CD4-positive, alpha-beta T cell (primary cell): ENCODE data around the gene RXRA. TPM values are rescaled to one million over a fixed set of nuclear protein-coding genes. Genes with fewer than 3 reads are reported as not detected.

Experiments used
- ATAC-seq: fragments of 200-7000 bp; cut with Tn5 transposase; one replicate; pipeline ENCODE4 v1.10.0; 2022; ENCODE audit warnings: mild to moderate bottlenecking; ENCODE audit not compliant: poor library complexity
- CTCF ChIA-PET: fragments of 350-600 bp; sonication (Branson Sonifier 250); formaldehyde crosslinking; loops from one replicate; lab custom pipeline; 2021; ENCODE audit warnings: antibody characterized with exemption, inconsistent platforms; lab: Charles Lee
- POLR2A ChIA-PET: fragments of 350-600 bp; sonication (Branson Sonifier 250); formaldehyde crosslinking; loops from one replicate; lab custom pipeline; 2021; ENCODE audit warnings: antibody characterized with exemption, inconsistent platforms; lab: Charles Lee
- DNase-seq, 14 experiments: peaks; one replicate each; pipeline ENCODE4 v3.0.0-alpha.2; 2013 to 2020; ENCODE audit warnings: mixed read lengths in 2 of 14
- H3K27ac ChIP-seq, 2 donors: one replicate each; pipeline versions ENCODE4 v1.5.1 to v1.7.0; 2013; ENCODE audit warnings: low read length in 2 of 2, low read depth in 1 of 2, mild to moderate bottlenecking in 1 of 2
- H3K27me3 ChIP-seq, 2 experiments: 1 replicate in 1 of 2; 2 replicates in 1 of 2; pipeline versions ENCODE4 v1.6.1 to v1.7.0; 2013; ENCODE audit warnings: low read length in 2 of 2, control low read depth in 1 of 2, mild to moderate bottlenecking in 1 of 2, moderate library complexity in 1 of 2; ENCODE audit not compliant: insufficient read depth in 2 of 2, control insufficient read depth in 1 of 2
- H3K36me3 ChIP-seq: one replicate; pipeline ENCODE4 v1.6.1; 2013; ENCODE audit warnings: low read length, control low read depth; ENCODE audit not compliant: insufficient read depth
- H3K4me1 ChIP-seq: one replicate; pipeline ENCODE4 v1.6.1; 2013; ENCODE audit warnings: low read length, control low read depth; ENCODE audit not compliant: insufficient read depth
- H3K4me3 ChIP-seq: one replicate; pipeline ENCODE4 v1.5.1; 2013; ENCODE audit warnings: mild to moderate bottlenecking, low read length, moderate library complexity
- H3K9me3 ChIP-seq, 2 experiments: 1 replicate in 1 of 2; 2 replicates in 1 of 2; pipeline versions ENCODE4 v1.6.1 to v1.7.0; 2013; ENCODE audit warnings: low read length in 2 of 2, mild to moderate bottlenecking in 2 of 2, control low read depth in 1 of 2, moderate library complexity in 1 of 2; ENCODE audit not compliant: control insufficient read depth in 1 of 2, insufficient read depth in 1 of 2
- H3K27ac Mint-ChIP-seq: one replicate; pipeline ENCODE4 v1.8.0; 2020; ENCODE audit warnings: mixed read lengths
- H3K27me3 Mint-ChIP-seq: one replicate; pipeline ENCODE4 v1.8.0; 2021; ENCODE audit warnings: mixed read lengths
- H3K36me3 Mint-ChIP-seq: one replicate; pipeline ENCODE4 v1.8.0; 2021; ENCODE audit warnings: low read depth, mixed read lengths
- H3K4me1 Mint-ChIP-seq: one replicate; pipeline ENCODE4 v1.8.0; 2021; ENCODE audit warnings: low read depth, mixed read lengths
- H3K4me3 Mint-ChIP-seq: one replicate; pipeline ENCODE4 v1.8.0; 2020; ENCODE audit warnings: mild to moderate bottlenecking, mixed read lengths
- H3K9me3 Mint-ChIP-seq: one replicate; pipeline ENCODE4 v1.8.0; 2020; ENCODE audit warnings: mixed read lengths
- CTCF ChIP-seq: fragments of 200-600 bp; IDR thresholded peaks from one replicate; pipeline ENCODE4 v1.8.0; 2022; ENCODE audit warnings: antibody characterized with exemption, mild to moderate bottlenecking
- intact Hi-C, 2 experiments: fragments of 100-400 bp; cut with DNase I in 1 of 2; cut with micrococcal nuclease in 1 of 2; formaldehyde crosslinking; loops; one replicate each; pipeline versions ENCODE4 v1.15.1 to v1.9.0; 2023 to 2025; cut with DNase I, micrococcal nuclease
- polyA plus RNA-seq, 2 donors: library from polyadenylated mRNA; unstranded; fragments of 120-200 nt; gene quantifications; one replicate each; pipeline ENCODE4 v1.2.1, GENCODE V29; 2013
- total RNA-seq, 174 experiments: library from RNA in 2 of 174; stranded (reverse) in 2 of 174; gene quantifications; one replicate each; pipeline ENCODE4 v1.2.3 and lab custom pipeline; 2021 to 2026

The RXRA gene
- total RNA-seq = 1 to 10 TPM; 7.3 to 8.4 TPM
- 15.1 TPM for polyA plus RNA-seq (2013, experiment 1 of 2)
- 13.1 TPM for polyA plus RNA-seq (2013, experiment 2 of 2)
- total RNA-seq (lab: John Stamatoyannopoulos, UW) = 6.8 to 61.4 (median 19.8) reads per million in 172 experiments

- intact Hi-C loops = loop anchor here in 1 of 2 experiments (2.0 to 10.0 kb wide), 7 partner anchors 66 to 1179 kb away; partner anchors contain the start of genes BRD3OS, MRPS2 and RNU6ATAC
- H3K4me3 ChIP-seq = peak within 1 kb of the TSS; percentile 86
- no peaks in the 10 kb centered on the region for H3K36me3 ChIP-seq
- H3K27ac ChIP-seq = peak within 1 kb of the TSS in 1 of 2 donors; percentile 2
- H3K4me1 Mint-ChIP-seq = peaks cover 8% of the 10 kb centered on the region
- no peak for TF ChIP-seq CTCF
- H3K27ac Mint-ChIP-seq = peak within 1 kb of the TSS; percentile 20
- DNase-seq = peak; percentile 47 to 90 (median 66)
- H3K9me3 ChIP-seq = no peaks in the 10 kb centered on the region
- peak; percentile 71 for ATAC-seq
- CTCF ChIA-PET = interaction anchor here (1.0 to 1.4 kb wide), 2 partner anchors 24 to 155 kb away, joined by 3 read pairs; no protein-coding TSS in a partner anchor
- H3K27me3 Mint-ChIP-seq = no peaks in the 10 kb centered on the region
- no peaks in the 10 kb centered on the region for H3K9me3 Mint-ChIP-seq
- H3K36me3 Mint-ChIP-seq = no peaks in the 10 kb centered on the region
- peaks cover 25% of the 10 kb centered on the region for H3K4me1 ChIP-seq
- POLR2A ChIA-PET = interaction anchor here (0.9 to 1.5 kb wide), 5 partner anchors 32 to 140 kb away, joined by 3 to 5 read pairs (median 3); no protein-coding TSS in a partner anchor
- H3K27me3 ChIP-seq = no peaks in the 10 kb centered on the region
- peak within 1 kb of the TSS; percentile 83 for H3K4me3 Mint-ChIP-seq
Measured at GRCh38 chr9:134325813-134326723, at the start of gene RXRA. Gene RXRA, plus strand, starts transcription at chr9:134326455. Its CDS starts 177 bp downstream, at chr9:134326632.

GRCh38 chr9:134278286-134278685, 48.0 kb upstream of the RXRA start:
- no peak for TF ChIP-seq CTCF
- peaks cover 7% of the 10 kb centered on the region for H3K27me3 Mint-ChIP-seq
- no peaks in the 10 kb centered on the region for H3K9me3 Mint-ChIP-seq
- no peaks in the 10 kb centered on the region for H3K36me3 Mint-ChIP-seq
- POLR2A ChIA-PET = no interaction called here
- no peaks in the 10 kb centered on the region for H3K4me1 ChIP-seq
- CTCF ChIA-PET = no interaction called here
- H3K36me3 ChIP-seq = no peaks in the 10 kb centered on the region
- peaks cover 0 to 4% of the 10 kb centered on the region in 2 experiments for H3K27me3 ChIP-seq
- no peaks in the 10 kb centered on the region for H3K4me1 Mint-ChIP-seq
- DNase-seq = no peak
- no peak for ATAC-seq
- H3K27ac ChIP-seq = no peak overlapping the region
- no peak overlapping the region for H3K4me3 ChIP-seq
- intact Hi-C loops = no loop called here
- H3K9me3 ChIP-seq = peaks cover 0 to 26% of the 10 kb centered on the region in 2 experiments
- H3K27ac Mint-ChIP-seq = no peak overlapping the region
- no peak overlapping the region for H3K4me3 Mint-ChIP-seq

DNA sequence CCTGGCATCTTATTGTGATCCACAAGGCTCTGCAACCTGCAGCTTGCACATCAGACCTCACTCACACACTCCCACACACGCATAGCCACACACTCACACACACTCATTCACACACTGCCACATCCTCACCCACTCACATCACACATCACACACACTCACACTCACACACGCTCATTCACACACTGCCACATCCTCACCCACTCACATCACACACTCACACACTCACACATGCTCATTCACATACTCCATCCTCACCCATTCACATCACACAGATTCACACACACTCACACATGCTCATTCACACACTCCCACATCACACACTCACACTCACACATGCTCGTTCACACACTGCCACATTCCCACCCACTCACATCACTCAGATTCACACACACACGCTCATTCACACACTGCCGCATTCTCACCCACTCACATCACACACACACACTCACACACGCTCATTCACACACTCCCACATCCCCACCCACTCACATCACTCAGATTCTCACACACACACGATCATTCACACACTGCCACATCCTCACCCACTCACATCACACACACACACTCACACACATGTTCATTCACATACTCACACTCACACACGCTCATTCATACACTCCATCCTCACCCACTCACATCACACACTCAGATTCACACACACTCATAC, 47.1 kb upstream of the RXRA start:
- ChIA-PET POLR2A (no interaction called here), CTCF (no interaction called here)
- TF ChIP-seq CTCF = no peak
- H3K27ac Mint-ChIP-seq = no peak overlapping the region
- no peak for ATAC-seq
- peaks cover 7% of the 10 kb centered on the region for H3K27me3 Mint-ChIP-seq
- Histone ChIP-seq H3K4me3 (no peak overlapping the region), H3K4me1 (no peaks in the 10 kb centered on the region), H3K9me3 (peaks cover 0 to 26% of the 10 kb centered on the region in 2 experiments), H3K36me3 (no peaks in the 10 kb centered on the region), H3K27ac (no peak overlapping the region), H3K27me3 (peaks cover 0 to 4% of the 10 kb centered on the region in 2 experiments)
- intact Hi-C loops = no loop called here
- no peak for DNase-seq
- no peaks in the 10 kb centered on the region for H3K36me3 Mint-ChIP-seq
- no peaks in the 10 kb centered on the region for H3K4me1 Mint-ChIP-seq
- H3K4me3 Mint-ChIP-seq = no peak overlapping the region
- no peaks in the 10 kb centered on the region for H3K9me3 Mint-ChIP-seq
